Endothelial cell of umbilical vein (primary cell): Measurements from ENCODE around the gene GTF2B. TPM values are rescaled to one million over a fixed set of nuclear protein-coding genes. Genes with fewer than 3 reads are reported as not detected.

Experiments
- BruUV-seq: library from RNA; stranded (reverse); fragments of 400-500 nt; replicated peaks from 2 replicates; lab custom pipeline; 2021; lab: Mats Ljungman, UMichigan
- CTCF ChIA-PET: fragments of 300-600, 350-600 bp; sonication (Branson Sonifier 250); formaldehyde crosslinking; loops from one replicate; lab custom pipeline; 2021; ENCODE audit warnings: antibody characterized with exemption, inconsistent platforms; lab: Charles Lee
- POLR2A ChIA-PET: fragments of 300-600, 350-600 bp; sonication (Branson Sonifier 250); formaldehyde crosslinking; loops from one replicate; lab custom pipeline; 2021; ENCODE audit warnings: antibody characterized with exemption, inconsistent platforms; lab: Charles Lee
- DNase-seq: peaks from one replicate; pipeline ENCODE4 v3.0.0-alpha.2; 2011; ENCODE audit warnings: low read depth, low spot score
- FAIRE-seq: peaks from 2 replicates; lab custom pipeline; 2011; peaks lifted over from hg19 to GRCh38; lab: Jason Lieb, UNC
- H2AFZ ChIP-seq: 2 replicates; pipeline ENCODE4 v1.6.0; 2012; ENCODE audit warnings: low read depth, low read length, control low read depth, inconsistent platforms
- H3K27ac ChIP-seq: 2 replicates; pipeline ENCODE4 v1.5.1; 2011; ENCODE audit warnings: low read depth, mild to moderate bottlenecking, control low read depth, low read length, moderate library complexity; ENCODE audit not compliant: insufficient read depth
- H3K27me3 ChIP-seq, 2 experiments: 2 replicates each; pipeline versions ENCODE4 v1.6.0 to v1.6.1; 2011; ENCODE audit warnings: low read length in 2 of 2, mixed read lengths in 1 of 2; ENCODE audit not compliant: control insufficient read depth in 2 of 2, insufficient read depth in 2 of 2
- H3K36me3 ChIP-seq, 2 experiments: 2 replicates in 1 of 2; 3 replicates in 1 of 2; pipeline ENCODE4 v1.5.1; 2011; ENCODE audit warnings: low read length in 2 of 2, mild to moderate bottlenecking in 1 of 2, moderate library complexity in 1 of 2; ENCODE audit not compliant: control insufficient read depth in 2 of 2, insufficient read depth in 2 of 2; ENCODE audit errors: extremely low read depth in 1 of 2
- H3K4me1 ChIP-seq: 3 replicates; pipeline ENCODE4 v1.5.1; 2011; ENCODE audit warnings: mild to moderate bottlenecking, low read length; ENCODE audit not compliant: control insufficient read depth, insufficient read depth; ENCODE audit errors: extremely low read depth
- H3K4me2 ChIP-seq: 2 replicates; pipeline ENCODE4 v1.6.1; 2011; ENCODE audit warnings: low read length, control low read depth, mixed read lengths; ENCODE audit not compliant: insufficient read depth
- H3K4me3 ChIP-seq, 3 experiments: fragments of 200-600 bp in 1 of 3; sonication (generic), shearing (Covaris generic) in 1 of 3; replicated peaks in 1 of 3; 2 replicates each; pipeline ENCODE4 v1.5.1; 2011 to 2016; ENCODE audit warnings: control low read depth in 3 of 3, low read length in 3 of 3, mild to moderate bottlenecking in 2 of 3, inconsistent platforms in 1 of 3, low read depth in 1 of 3, moderate library complexity in 1 of 3; ENCODE audit not compliant: insufficient read depth in 1 of 3
- H3K79me2 ChIP-seq: 2 replicates; pipeline ENCODE4 v1.6.0; 2012; ENCODE audit warnings: low read length, inconsistent platforms; ENCODE audit not compliant: control insufficient read depth, insufficient read depth
- H3K9ac ChIP-seq: replicated peaks from 2 replicates; pipeline ENCODE3; 2011; ENCODE audit warnings: low read length, control low read depth; ENCODE audit not compliant: insufficient read depth; ENCODE audit errors: extremely low read depth
- H3K9me1 ChIP-seq: replicated peaks from 3 replicates; pipeline ENCODE4 v1.6.0; 2011; ENCODE audit warnings: mild to moderate bottlenecking, low read length; ENCODE audit not compliant: control insufficient read depth, insufficient read depth; ENCODE audit errors: extremely low read depth
- H3K9me3 ChIP-seq: replicated peaks from 2 replicates; pipeline ENCODE4 v1.5.1; 2012; ENCODE audit warnings: low read length, inconsistent platforms; ENCODE audit not compliant: control insufficient read depth, insufficient read depth
- H4K20me1 ChIP-seq: replicated peaks from 2 replicates; pipeline ENCODE3; 2011; ENCODE audit warnings: mild to moderate bottlenecking, low read length; ENCODE audit not compliant: control insufficient read depth, insufficient read depth; ENCODE audit errors: extremely low read depth
- EZH2 ChIP-seq: IDR thresholded peaks from 2 replicates; pipeline ENCODE4 v1.6.1; 2012; ENCODE audit warnings: borderline replicate concordance, low read depth, mild to moderate bottlenecking, moderate library complexity, low read length, inconsistent platforms; ENCODE audit not compliant: severe bottlenecking
- FOS ChIP-seq: IDR thresholded peaks from 2 replicates; pipeline ENCODE4 v1.6.1; 2011; ENCODE audit warnings: mild to moderate bottlenecking, low read length, moderate library complexity, borderline replicate concordance; ENCODE audit not compliant: insufficient read depth
- GATA2 ChIP-seq: IDR thresholded peaks from 2 replicates; pipeline ENCODE4 v1.7.0; 2011; ENCODE audit warnings: low read depth, mild to moderate bottlenecking, moderate library complexity, mixed read lengths, low read length; ENCODE audit not compliant: insufficient read length, insufficient read depth
- JUN ChIP-seq: IDR thresholded peaks from 2 replicates; pipeline ENCODE4 v1.6.1; 2011; ENCODE audit warnings: borderline replicate concordance, low read depth; ENCODE audit not compliant: insufficient read length, insufficient read depth
- MYC ChIP-seq: IDR thresholded peaks from one replicate; pipeline ENCODE4 v1.6.1; 2011; ENCODE audit warnings: mild to moderate bottlenecking, low read depth, low read length
- POLR2A ChIP-seq: IDR thresholded peaks from 2 replicates; pipeline ENCODE4 v1.6.1; 2012; ENCODE audit warnings: low read depth, mild to moderate bottlenecking, control low read depth, low read length
- POLR2AphosphoS5 ChIP-seq: IDR thresholded peaks from 2 replicates; pipeline ENCODE4 v1.6.1; 2012; ENCODE audit warnings: low read depth, mild to moderate bottlenecking, control low read depth, low read length, moderate library complexity; ENCODE audit not compliant: insufficient read depth
- dilution Hi-C: fragments of 300-500 bp; cut with MboI; formaldehyde crosslinking; loops from one replicate; pipeline ENCODE4 v1.15.0; 2019; ENCODE audit warnings: low sequenced_read_pairs; ENCODE audit not compliant: extremely low pct_ligation_motif_present
- intact Hi-C: fragments of 100-400 bp; cut with micrococcal nuclease; formaldehyde crosslinking; loops from one replicate; pipeline ENCODE4 v1.10.0; 2022
- polyA plus RNA-seq, 4 experiments: library from polyadenylated mRNA; depleted of rRNA in 3 of 4; stranded (reverse) in 3 of 4; unstranded in 1 of 4; fragments of >200 nt; gene quantifications; 2 replicates each; pipeline versions ENCODE4 v1.2.1 to v1.2.3, GENCODE V29; 2011 to 2012; ENCODE audit warnings: missing spikeins in 1 of 4
- total RNA-seq: library from RNA; stranded (reverse); gene quantifications from 2 replicates; pipeline ENCODE4 v1.2.3, GENCODE V29; 2021
- TF ChIP-seq, protein P1 (sequence below): IDR thresholded peaks from 2 replicates; pipeline ENCODE4 v1.6.1; 2011; ENCODE audit not compliant: insufficient read depth, insufficient read length
- TF ChIP-seq, protein P2 (sequence below), 2 donors: IDR thresholded peaks; 1 replicate in 1 of 2; 2 replicates in 1 of 2; pipeline ENCODE4 v1.5.1; 2011; ENCODE audit warnings: low read length in 2 of 2, mild to moderate bottlenecking in 2 of 2, moderate library complexity in 2 of 2, control low read depth in 1 of 2, inconsistent platforms in 1 of 2, low read depth in 1 of 2; ENCODE audit not compliant: insufficient read depth in 1 of 2; ENCODE audit errors: extremely low read depth in 1 of 2

GTF2B gene
- total and polyA plus RNA-seq, 2 donors (not counting 3 experiments of a cell fraction or from before 2014, with no cell fraction given) = 19.8 to 20.0 TPM

DNA sequence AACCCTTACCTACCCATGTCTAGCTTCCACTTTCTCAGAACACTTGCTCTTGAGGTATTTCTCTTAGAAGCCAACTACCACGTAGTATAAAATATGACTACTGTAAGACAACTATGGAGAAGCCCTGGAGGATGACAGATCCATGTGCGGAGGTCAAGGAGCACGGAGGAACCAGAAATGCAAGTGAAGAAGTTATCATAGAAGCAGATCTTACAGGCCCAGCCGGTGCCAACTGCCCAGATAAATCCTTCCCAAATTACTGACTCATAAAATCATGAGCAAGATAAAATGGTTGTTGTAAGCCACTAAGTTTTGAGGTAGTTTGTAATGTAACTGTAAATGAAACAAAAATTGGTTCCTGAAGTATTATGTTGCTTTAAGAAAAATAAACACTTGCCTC is 12.6 kb downstream of the GTF2B start:
- no peaks in the 10 kb centered on the region for H3K27me3 ChIP-seq
- H3K4me3 ChIP-seq = no peak overlapping the region
- H3K36me3 ChIP-seq = peaks cover 0 to 4% of the 10 kb centered on the region in 2 experiments
- no TSS peak for BruUV-seq
- no peak overlapping the region for H3K4me2 ChIP-seq
- H3K4me1 ChIP-seq = no peaks in the 10 kb centered on the region
- H3K27ac ChIP-seq = no peak overlapping the region
- FAIRE-seq = no peak
- no peak for DNase-seq
- CTCF ChIA-PET = interaction anchor here (0.7 to 5.1 kb wide), 11 partner anchors 9 to 698 kb away, joined by 3 to 108 read pairs (median 9); partner anchors contain the start of gene PKN2
- no peaks in the 10 kb centered on the region for H3K9me3 ChIP-seq
- H3K79me2 ChIP-seq = peaks cover 26% of the 10 kb centered on the region
- dilution Hi-C loops (no loop called here), intact Hi-C loops (loop anchor here (10.0 kb wide), 1 partner anchor 694 kb away; no protein-coding TSS in a partner anchor)
- H3K9me1 ChIP-seq = no peaks in the 10 kb centered on the region
- TF ChIP-seq FOS (no peak), POLR2A (no peak), EZH2 (no peak), POLR2AphosphoS5 (no peak), MYC (no peak), GATA2 (no peak), JUN (no peak)
- TF ChIP-seq, protein P1, sequence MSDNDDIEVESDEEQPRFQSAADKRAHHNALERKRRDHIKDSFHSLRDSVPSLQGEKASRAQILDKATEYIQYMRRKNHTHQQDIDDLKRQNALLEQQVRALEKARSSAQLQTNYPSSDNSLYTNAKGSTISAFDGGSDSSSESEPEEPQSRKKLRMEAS = no peak
- TF ChIP-seq, protein P2, sequence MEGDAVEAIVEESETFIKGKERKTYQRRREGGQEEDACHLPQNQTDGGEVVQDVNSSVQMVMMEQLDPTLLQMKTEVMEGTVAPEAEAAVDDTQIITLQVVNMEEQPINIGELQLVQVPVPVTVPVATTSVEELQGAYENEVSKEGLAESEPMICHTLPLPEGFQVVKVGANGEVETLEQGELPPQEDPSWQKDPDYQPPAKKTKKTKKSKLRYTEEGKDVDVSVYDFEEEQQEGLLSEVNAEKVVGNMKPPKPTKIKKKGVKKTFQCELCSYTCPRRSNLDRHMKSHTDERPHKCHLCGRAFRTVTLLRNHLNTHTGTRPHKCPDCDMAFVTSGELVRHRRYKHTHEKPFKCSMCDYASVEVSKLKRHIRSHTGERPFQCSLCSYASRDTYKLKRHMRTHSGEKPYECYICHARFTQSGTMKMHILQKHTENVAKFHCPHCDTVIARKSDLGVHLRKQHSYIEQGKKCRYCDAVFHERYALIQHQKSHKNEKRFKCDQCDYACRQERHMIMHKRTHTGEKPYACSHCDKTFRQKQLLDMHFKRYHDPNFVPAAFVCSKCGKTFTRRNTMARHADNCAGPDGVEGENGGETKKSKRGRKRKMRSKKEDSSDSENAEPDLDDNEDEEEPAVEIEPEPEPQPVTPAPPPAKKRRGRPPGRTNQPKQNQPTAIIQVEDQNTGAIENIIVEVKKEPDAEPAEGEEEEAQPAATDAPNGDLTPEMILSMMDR (IDR thresholded peaks at IDR 0.05; ENCODE audit: extremely low read depth in 1 of 2, insufficient read depth in 1 of 2, low read depth in 1 of 2, low read length in 2 of 2) = no peak
- POLR2A ChIA-PET = interaction anchor here (0.5 to 1.2 kb wide), 2 partner anchors 12 to 73 kb away, joined by 4 read pairs; partner anchors contain the start of gene GTF2B
- H4K20me1 ChIP-seq = no peaks in the 10 kb centered on the region
- H2AFZ ChIP-seq = no peak overlapping the region
- H3K9ac ChIP-seq = no peak overlapping the region
